SW480 (cell line): ENCODE measurements around the gene BCAS3.

Experiments
- DNase-seq: peaks from one replicate; pipeline ENCODE4 v3.0.0-alpha.2; 2016; ENCODE audit warnings: low spot score

Gene BCAS3

GRCh38 chr17:61200339-61200715 lies 522.7 kb downstream of the BCAS3 start:
- no peak for DNase-seq

GRCh38 chr17:61201211-61201610 lies 523.6 kb downstream of the BCAS3 start:
- no peak for DNase-seq

DNA sequence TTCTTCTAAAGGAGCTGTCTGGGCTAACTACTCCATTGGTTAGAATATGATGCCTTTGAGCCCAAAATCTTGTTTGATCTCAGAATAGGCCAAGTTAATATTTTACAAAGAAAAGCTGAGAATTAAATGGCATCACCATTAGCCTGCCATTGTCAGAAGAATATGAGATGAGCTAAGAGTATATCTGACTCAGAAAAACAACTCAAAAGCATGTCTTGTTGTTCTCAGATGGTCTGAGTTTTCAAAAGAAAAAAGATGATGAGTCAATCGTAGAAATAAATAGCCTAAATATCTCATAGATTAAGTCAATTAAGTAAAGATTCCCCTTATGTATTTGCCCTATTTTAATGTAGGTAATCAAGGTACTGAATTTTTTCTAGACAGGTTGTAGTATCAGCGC lies 524.9 kb downstream of the BCAS3 start:
- no peak for DNase-seq

DNA sequence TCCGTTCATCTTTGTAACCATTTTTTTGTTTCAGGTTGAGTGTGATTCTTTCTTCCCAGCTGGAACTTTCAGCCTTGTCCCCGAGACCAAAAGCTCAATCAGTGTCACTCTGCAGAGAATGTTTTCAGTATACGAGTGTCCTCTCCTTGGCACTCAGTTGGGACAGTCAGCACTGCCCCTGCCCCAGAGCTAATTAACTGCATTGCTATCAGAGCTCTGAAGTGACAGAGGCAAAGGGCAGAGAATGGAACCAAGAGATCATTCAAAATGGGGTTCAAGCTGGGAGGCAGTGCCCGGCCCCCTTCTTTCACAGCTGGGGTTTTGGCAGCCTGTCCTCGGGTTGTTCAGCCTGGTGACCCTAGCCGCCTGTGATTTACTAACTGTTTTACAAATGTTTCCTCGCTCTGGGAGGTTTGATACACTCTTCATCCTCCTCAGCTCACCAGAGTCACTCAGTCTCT lies 526.0 kb downstream of the BCAS3 start:
- DNase-seq, result no peak

DNA sequence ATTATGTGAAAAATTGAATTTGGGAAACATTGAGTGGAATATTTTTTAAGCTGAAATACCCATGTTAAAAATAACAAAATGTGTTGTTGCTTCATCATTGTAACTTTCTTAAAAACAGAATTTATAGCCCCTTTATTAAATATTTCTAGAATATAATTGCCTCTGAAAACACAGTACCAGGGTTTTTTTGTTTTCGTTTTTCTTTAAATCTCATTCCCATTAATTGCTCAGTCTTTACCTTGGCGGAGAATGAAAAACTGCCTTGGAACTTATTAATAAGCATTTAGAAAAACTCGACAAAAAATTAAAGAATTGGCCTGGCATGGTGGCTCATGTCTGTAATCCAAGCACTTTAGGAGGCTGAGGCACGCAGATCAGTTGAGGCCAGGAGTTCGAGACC lies 526.8 kb downstream of the BCAS3 start:
- DNase-seq, result no peak

GRCh38 chr17:61205401-61205800 lies 527.8 kb downstream of the BCAS3 start:
- DNase-seq, result no peak

- no peak for DNase-seq
These were observed 528.3 kb downstream of the BCAS3 start for GRCh38 chr17:61205931-61206330.

DNA sequence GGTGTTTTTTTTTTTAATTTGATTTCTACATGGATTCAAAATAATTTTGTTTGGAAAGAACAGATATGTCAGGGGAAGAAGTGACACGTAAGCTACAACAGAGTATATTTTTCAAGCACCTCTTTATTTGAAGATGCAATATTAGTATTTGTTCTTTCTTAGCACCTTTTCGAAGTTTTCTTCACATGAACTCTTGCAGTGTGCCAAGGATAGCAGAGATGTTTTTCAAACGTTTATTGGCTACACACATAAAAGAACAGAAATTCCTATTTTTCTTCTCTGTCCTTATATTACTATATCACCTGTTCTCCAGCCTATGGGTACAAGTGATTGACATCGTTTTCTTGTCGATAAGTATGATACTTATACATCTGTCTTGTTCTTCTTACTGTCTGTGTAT lies 529.3 kb downstream of the BCAS3 start:
- no peak for DNase-seq

DNA sequence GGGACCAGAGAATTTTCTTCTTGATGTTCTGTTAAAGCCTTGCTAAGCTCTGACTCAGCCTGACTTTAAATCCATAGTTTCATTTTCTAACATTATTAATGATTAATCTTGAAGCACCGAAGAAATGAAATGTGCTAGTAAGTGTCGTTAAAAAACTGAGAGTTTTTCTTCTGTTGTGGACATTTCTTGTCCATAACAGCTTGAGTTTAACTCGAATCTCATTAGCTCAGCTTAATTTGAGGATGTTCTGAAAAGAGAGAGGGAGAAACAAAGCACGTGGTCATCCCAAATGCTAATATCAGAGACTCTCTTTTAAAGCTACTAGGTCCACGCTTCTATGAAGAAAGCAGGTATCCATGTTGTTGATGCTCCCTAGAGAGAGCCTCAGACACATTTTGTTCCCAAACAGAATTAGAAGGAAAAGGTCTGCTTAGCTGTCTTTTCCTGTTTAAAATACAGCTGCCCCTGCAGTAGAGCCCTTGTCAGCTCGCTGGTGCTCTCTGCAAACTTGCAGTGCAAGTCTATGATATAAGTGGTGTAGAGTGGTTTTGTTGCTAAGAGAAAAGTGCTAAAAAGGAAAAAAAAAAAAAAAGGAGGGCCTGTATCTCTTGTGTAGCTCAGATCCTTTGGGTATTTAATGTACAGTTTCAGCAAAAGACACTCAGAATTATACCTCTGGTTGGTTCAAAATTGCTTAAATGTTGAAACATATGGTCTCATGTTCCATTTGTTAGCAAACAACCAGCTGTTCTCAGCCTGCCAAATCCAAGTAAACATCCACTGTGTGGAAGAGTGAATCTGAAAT lies 530.9 kb downstream of the BCAS3 start:
- DNase-seq, result no peak

GRCh38 chr17:61209106-61209439 lies 531.4 kb downstream of the BCAS3 start:
- DNase-seq, result no peak

DNA sequence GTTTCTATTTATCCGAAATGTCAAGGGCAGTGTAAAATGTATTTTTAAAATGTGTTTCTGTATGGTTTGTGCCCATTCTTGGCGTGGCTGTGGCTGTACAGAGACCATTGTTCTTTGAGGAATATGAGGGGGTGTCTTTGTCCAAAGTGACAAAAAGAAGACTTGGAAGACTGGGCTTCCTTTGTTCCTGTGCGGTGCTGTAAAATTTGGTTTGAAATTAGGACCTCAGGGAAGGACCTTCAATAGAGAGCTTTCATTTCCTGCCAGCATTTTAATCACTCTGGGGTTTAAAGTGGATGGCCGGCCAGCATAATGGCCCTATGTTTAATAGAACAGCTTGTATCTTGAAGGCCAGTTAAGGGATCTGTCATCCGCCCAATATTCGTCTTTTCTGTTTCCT lies 531.9 kb downstream of the BCAS3 start:
- DNase-seq, result no peak

DNA sequence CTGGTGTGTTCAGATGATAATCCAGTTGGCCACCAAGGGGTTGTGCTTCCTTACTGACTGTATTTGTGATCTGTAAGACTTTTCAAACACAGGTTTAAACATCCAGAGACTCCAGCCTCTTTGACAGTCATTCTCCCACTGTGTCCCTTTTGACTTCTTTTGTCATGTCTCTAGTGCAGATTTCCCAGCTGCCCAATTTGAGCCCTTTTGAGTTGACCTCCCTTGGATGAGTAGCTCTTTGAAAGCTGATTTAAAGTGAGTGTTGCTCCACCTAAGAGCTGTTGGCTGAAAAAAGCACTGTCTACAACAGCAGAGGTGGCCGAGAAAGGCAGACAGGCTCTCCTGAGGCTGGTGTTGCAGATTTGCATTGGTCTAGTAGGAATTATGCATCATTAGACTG lies 533.6 kb downstream of the BCAS3 start:
- DNase-seq, result no peak

DNA sequence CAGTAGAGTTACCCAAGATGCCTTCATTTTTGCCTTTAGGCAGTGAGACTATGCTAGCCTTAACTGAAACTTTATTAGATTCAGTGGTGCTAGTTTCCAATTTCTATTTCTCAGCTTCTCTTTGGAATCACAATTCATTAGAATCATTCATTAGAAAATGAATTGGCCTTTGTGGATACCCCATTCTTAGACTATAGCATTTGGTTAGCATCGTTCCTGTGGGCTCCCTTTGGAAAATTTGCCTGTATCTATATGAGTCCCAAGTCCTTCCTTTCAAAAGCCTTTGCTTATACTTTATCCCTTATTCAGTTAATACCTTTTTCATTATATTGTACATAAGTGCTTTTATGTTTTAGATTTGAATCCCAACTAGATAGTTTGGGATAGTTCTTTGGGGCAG lies 535.0 kb downstream of the BCAS3 start:
- DNase-seq, result no peak

- no peak for DNase-seq
These were observed 537.1 kb downstream of the BCAS3 start for GRCh38 chr17:61214753-61215152.

GRCh38 chr17:61216066-61216465 lies 538.4 kb downstream of the BCAS3 start:
- no peak for DNase-seq

DNA sequence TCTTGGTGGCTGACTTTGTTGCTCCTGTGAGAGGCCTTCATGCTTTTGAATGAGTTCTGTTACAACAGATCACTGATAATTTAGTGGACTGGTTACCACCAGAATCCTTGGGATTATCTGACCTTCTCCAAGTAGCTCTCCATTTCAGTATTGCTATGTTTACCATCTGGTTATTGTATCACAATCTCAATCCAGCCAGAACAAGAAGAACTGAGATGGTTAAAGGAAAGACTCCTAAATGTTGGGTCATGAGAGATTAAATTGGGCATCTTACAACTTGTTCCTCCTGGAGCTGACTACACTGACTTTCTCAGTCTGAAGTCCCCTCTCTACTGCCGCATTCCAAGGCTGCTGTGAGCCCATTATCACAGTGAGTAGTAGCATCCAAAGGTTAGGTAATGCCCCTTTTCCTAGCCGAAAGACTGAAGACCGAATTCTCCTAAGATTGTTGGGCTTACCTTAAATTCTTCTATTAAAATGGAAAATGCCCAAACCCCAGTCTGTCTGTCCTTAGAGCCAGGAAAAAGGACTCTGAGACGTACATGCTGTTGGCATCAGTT lies 540.3 kb downstream of the BCAS3 start:
- DNase-seq, result no peak

GRCh38 chr17:61218438-61218837 lies 540.8 kb downstream of the BCAS3 start:
- DNase-seq, result no peak

DNA sequence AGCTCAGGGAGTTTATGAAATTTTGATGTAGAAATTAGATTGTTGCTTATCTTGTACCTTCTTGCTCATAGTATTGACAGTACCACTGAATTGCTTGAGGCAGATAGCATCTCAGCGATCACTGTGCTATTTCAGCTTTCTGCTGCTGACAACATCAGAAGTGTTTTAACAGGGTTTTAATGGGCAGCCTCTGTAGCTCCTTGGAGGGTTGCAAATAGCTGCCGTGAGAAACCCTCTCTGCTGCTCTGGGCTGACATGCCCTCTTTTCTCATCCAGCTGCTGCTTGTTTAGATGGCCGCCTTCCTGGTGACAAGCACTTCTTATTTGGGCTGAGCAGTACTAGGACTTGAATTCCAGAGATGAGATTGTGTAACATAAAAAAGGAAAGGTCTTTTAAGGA lies 541.8 kb downstream of the BCAS3 start:
- no peak for DNase-seq

GRCh38 chr17:61221181-61221580 lies 543.5 kb downstream of the BCAS3 start:
- no peak for DNase-seq

- DNase-seq, result no peak
These were observed 544.2 kb downstream of the BCAS3 start for GRCh38 chr17:61221597-61222471.

GRCh38 chr17:61223725-61224124 lies 546.1 kb downstream of the BCAS3 start:
- DNase-seq, result no peak

- DNase-seq, result no peak
These were observed 547.7 kb downstream of the BCAS3 start for GRCh38 chr17:61225178-61225882.
